ENCODE data around the gene PTGER2.

PTGER2 gene

DNA sequence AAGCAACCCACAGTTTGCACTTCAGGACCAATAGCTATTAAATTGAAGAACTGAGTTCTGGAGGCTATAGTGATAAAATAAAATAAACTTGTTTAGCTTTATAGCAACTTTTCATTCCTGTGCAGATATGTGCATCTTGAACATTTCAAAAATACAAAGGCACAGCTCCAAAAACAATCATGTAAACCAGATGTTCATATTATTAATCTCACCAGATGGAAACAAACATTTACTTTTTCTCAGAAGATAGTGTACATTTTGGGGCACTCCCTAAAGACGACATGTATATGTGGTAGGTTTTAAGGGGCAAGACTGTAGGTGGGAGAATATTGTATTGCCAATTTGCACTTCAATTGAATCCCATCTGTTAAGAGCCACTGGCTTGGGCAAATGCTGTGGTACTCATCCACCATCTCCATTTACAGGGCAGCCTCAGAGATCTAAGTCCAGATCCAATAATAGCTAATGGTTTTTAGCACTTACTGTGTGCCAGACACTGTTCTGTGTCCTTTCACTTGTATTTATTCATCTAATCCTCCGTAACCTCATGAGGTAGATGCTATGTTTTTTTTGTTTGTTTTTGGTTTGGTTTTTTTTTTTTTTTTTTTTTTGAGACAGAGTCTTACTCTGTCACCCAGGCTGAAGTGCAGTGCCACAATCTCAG lies 49.1 kb downstream of the PTGER2 start:
- no peak overlapping the region for H3K9ac ChIP-seq (ENCODE audit: low read depth, low read length, poor library complexity)
- H2BK12ac ChIP-seq (ENCODE audit: low read length): no peak overlapping the region
- H3K18ac ChIP-seq (ENCODE audit: low read length): no peak overlapping the region
- no peak for DNase-seq (ENCODE audit: low spot score)
- no peak overlapping the region for H4K91ac ChIP-seq (ENCODE audit: low read depth, low read length, poor library complexity)
- H2BK15ac ChIP-seq (ENCODE audit: low read length): no peak overlapping the region
- no peak overlapping the region for H3K23ac ChIP-seq (ENCODE audit: low read depth, low read length, poor library complexity)
- H3K27ac ChIP-seq (replicated peaks; ENCODE audit: low read length): no peak overlapping the region
- H3K4me2 ChIP-seq (ENCODE audit: insufficient read depth, low read length, poor library complexity, severe bottlenecking): no peak overlapping the region
- no peaks in the 10 kb centered on the region for H3K9me3 ChIP-seq (replicated peaks in 1 of 2; ENCODE audit: control insufficient read depth in 2 of 2, insufficient read depth in 1 of 2, low read depth in 1 of 2, low read length in 2 of 2)
- no peak overlapping the region for H2BK5ac ChIP-seq (ENCODE audit: low read length)
- H3K27me3 ChIP-seq (ENCODE audit: control insufficient read depth in 3 of 3, insufficient read depth in 3 of 3, low read depth in 1 of 3, low read length in 3 of 3): peaks cover 0 to 4% (median 0%) of the 10 kb centered on the region in 3 experiments
- no peak overlapping the region for H4K8ac ChIP-seq (ENCODE audit: low read depth, low read length)
- H3K4ac ChIP-seq (ENCODE audit: low read length): no peak overlapping the region
- H3K36me3 ChIP-seq (replicated peaks in 1 of 2; ENCODE audit: control insufficient read depth in 2 of 2, insufficient read depth in 2 of 2, low read length in 2 of 2): no peaks in the 10 kb centered on the region
- H3K4me1 ChIP-seq (ENCODE audit: control insufficient read depth in 2 of 2, insufficient read depth in 1 of 2, low read depth in 1 of 2, low read length in 2 of 2): no peaks in the 10 kb centered on the region
- H2BK120ac ChIP-seq (ENCODE audit: low read depth, low read length): no peak overlapping the region
- no peak overlapping the region for H3K14ac ChIP-seq (ENCODE audit: low read length)
- no CpG with 5 or more reads among the region's 2 CpGs for WGBS, 2 donors (ENCODE audit: extremely low coverage in 2 of 2, insufficient read length in 2 of 2, insufficient replicate concordance in 1 of 2)
- H2AK5ac ChIP-seq (ENCODE audit: low read depth, low read length): no peak overlapping the region
- no peak overlapping the region for H3K4me3 ChIP-seq (ENCODE audit: low read length in 2 of 2)
- no peaks in the 10 kb centered on the region for H3K79me1 ChIP-seq (ENCODE audit: low read depth, low read length)
- no peak overlapping the region for H2AFZ ChIP-seq (ENCODE audit: low read length)

DNA sequence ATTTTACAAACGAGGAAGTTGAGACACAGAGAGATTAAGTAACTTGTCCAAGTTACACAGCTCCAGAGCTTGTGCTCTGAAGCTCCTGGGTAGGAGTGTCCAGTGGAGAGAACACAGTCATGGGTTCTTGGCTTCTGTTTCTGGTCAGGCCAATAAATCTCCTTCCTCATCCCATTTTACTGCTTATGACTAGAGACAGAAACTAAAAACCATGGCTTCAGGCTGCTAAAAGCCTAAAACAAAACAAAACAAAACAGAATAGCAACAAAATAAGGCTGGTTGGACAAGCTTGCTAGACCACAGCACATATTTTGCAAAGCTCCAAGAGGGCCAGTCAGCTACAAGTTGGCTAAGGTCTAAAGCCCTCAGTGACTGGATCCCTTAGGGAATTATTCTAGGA lies 49.8 kb downstream of the PTGER2 start:
- Histone ChIP-seq H3K14ac (ENCODE audit: low read length) (no peak overlapping the region), H3K4me2 (ENCODE audit: insufficient read depth, low read length, poor library complexity, severe bottlenecking) (no peak overlapping the region), H3K4me1 (ENCODE audit: control insufficient read depth in 2 of 2, insufficient read depth in 1 of 2, low read depth in 1 of 2, low read length in 2 of 2) (no peaks in the 10 kb centered on the region), H3K23ac (ENCODE audit: low read depth, low read length, poor library complexity) (no peak overlapping the region), H2BK12ac (ENCODE audit: low read length) (no peak overlapping the region), H3K27me3 (ENCODE audit: control insufficient read depth in 3 of 3, insufficient read depth in 3 of 3, low read depth in 1 of 3, low read length in 3 of 3) (peaks cover 0 to 4% (median 0%) of the 10 kb centered on the region in 3 experiments), H2BK5ac (ENCODE audit: low read length) (no peak overlapping the region), H4K8ac (ENCODE audit: low read depth, low read length) (no peak overlapping the region), H2AK5ac (ENCODE audit: low read depth, low read length) (no peak overlapping the region), H3K9ac (ENCODE audit: low read depth, low read length, poor library complexity) (no peak overlapping the region), H3K9me3 (replicated peaks in 1 of 2; ENCODE audit: control insufficient read depth in 2 of 2, insufficient read depth in 1 of 2, low read depth in 1 of 2, low read length in 2 of 2) (no peaks in the 10 kb centered on the region), H3K27ac (replicated peaks; ENCODE audit: low read length) (no peak overlapping the region), H3K36me3 (replicated peaks in 1 of 2; ENCODE audit: control insufficient read depth in 2 of 2, insufficient read depth in 2 of 2, low read length in 2 of 2) (no peaks in the 10 kb centered on the region), H2AFZ (ENCODE audit: low read length) (no peak overlapping the region), H2BK120ac (ENCODE audit: low read depth, low read length) (no peak overlapping the region), H3K4ac (ENCODE audit: low read length) (no peak overlapping the region), H3K18ac (ENCODE audit: low read length) (no peak overlapping the region), H4K91ac (ENCODE audit: low read depth, low read length, poor library complexity) (no peak overlapping the region), H2BK15ac (ENCODE audit: low read length) (no peak overlapping the region), H3K79me1 (ENCODE audit: low read depth, low read length) (no peaks in the 10 kb centered on the region), H3K4me3 (ENCODE audit: low read length in 2 of 2) (no peak overlapping the region)
- DNase-seq (ENCODE audit: low spot score): no peak
- WGBS, 2 donors (ENCODE audit: extremely low coverage in 2 of 2, insufficient read length in 2 of 2, insufficient replicate concordance in 1 of 2): no CpG with 5 or more reads among the region's 1 CpG

DNA sequence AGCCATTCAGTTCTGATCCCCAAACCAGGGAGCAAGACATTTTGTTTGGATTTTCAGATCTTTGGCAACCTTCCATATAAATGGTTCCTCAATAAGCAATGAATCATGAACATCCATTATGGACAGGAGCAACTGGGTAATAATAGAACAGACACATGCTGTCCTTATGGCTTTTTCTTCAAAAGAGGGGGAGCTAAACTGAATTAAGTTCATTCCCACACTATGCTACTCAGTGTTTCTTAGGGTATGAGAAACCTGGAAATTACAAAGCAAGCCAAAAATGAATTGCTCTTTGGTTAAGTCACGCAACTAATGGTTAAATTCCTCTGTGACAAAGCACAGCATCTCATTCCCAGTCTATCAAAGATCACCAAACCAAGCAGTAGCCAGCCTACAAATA lies 51.0 kb downstream of the PTGER2 start:
- H3K9ac ChIP-seq (ENCODE audit: low read depth, low read length, poor library complexity): no peak overlapping the region

DNA sequence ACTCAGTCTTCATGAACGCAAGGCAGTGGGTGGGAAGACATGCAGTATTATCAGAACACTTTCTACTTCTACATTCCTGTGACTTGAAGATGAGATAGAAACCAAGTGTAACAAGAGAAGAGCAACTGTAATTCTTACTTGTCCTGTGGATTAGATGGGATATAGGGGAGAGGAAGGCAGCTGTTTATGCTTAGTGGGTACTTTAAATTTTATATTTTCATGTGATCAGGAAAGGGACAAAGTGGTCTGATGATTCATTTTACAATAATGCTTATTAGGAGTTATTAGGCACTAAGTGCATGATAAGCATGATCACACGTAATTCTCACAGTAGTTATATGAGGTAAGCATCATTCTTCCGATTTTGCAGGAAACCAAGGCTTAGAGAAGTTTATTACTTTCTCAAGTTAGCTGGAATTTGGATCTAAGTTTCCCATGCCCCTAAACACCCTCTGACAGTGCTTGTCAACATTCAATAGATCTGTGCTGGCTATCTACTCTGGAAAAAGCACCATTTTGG lies 52.7 kb downstream of the PTGER2 start:
- no peak overlapping the region for H3K18ac ChIP-seq (ENCODE audit: low read length)
- no peaks in the 10 kb centered on the region for H3K27me3 ChIP-seq (ENCODE audit: control insufficient read depth in 3 of 3, insufficient read depth in 3 of 3, low read depth in 1 of 3, low read length in 3 of 3)
- no peak overlapping the region for H2AFZ ChIP-seq (ENCODE audit: low read length)
- no peak overlapping the region for H3K23ac ChIP-seq (ENCODE audit: low read depth, low read length, poor library complexity)
- no peak for DNase-seq (ENCODE audit: low spot score)
- no peak overlapping the region for H3K4ac ChIP-seq (ENCODE audit: low read length)
- no peak overlapping the region for H2BK12ac ChIP-seq (ENCODE audit: low read length)
- no CpG with 5 or more reads among the region's 3 CpGs for WGBS, 2 donors (ENCODE audit: extremely low coverage in 2 of 2, insufficient read length in 2 of 2, insufficient replicate concordance in 1 of 2)
- no peak overlapping the region for H3K27ac ChIP-seq (replicated peaks; ENCODE audit: low read length)
- no peak overlapping the region for H4K8ac ChIP-seq (ENCODE audit: low read depth, low read length)
- H3K36me3 ChIP-seq (replicated peaks in 1 of 2; ENCODE audit: control insufficient read depth in 2 of 2, insufficient read depth in 2 of 2, low read length in 2 of 2): no peaks in the 10 kb centered on the region
- H2BK120ac ChIP-seq (ENCODE audit: low read depth, low read length): no peak overlapping the region
- H2BK15ac ChIP-seq (ENCODE audit: low read length): no peak overlapping the region
- H3K4me3 ChIP-seq (ENCODE audit: low read length in 2 of 2): no peak overlapping the region
- no peaks in the 10 kb centered on the region for H3K9me3 ChIP-seq (replicated peaks in 1 of 2; ENCODE audit: control insufficient read depth in 2 of 2, insufficient read depth in 1 of 2, low read depth in 1 of 2, low read length in 2 of 2)
- H3K4me1 ChIP-seq (ENCODE audit: control insufficient read depth in 2 of 2, insufficient read depth in 1 of 2, low read depth in 1 of 2, low read length in 2 of 2): no peaks in the 10 kb centered on the region
- no peak overlapping the region for H4K91ac ChIP-seq (ENCODE audit: low read depth, low read length, poor library complexity)
- no peak overlapping the region for H2AK5ac ChIP-seq (ENCODE audit: low read depth, low read length)
- no peak overlapping the region for H3K4me2 ChIP-seq (ENCODE audit: insufficient read depth, low read length, poor library complexity, severe bottlenecking)
- H3K14ac ChIP-seq (ENCODE audit: low read length): no peak overlapping the region
- H3K79me1 ChIP-seq (ENCODE audit: low read depth, low read length): no peaks in the 10 kb centered on the region
- H2BK5ac ChIP-seq (ENCODE audit: low read length): no peak overlapping the region
- no peak overlapping the region for H3K9ac ChIP-seq (ENCODE audit: low read depth, low read length, poor library complexity)

More for the DNA sequence above, 51.0 kb downstream of the PTGER2 start:
- Histone ChIP-seq H3K4me2 (ENCODE audit: insufficient read depth, low read length, poor library complexity, severe bottlenecking) (no peak overlapping the region), H2BK12ac (ENCODE audit: low read length) (no peak overlapping the region), H3K18ac (ENCODE audit: low read length) (no peak overlapping the region), H3K14ac (ENCODE audit: low read length) (no peak overlapping the region), H2AK5ac (ENCODE audit: low read depth, low read length) (no peak overlapping the region), H3K4ac (ENCODE audit: low read length) (no peak overlapping the region), H4K91ac (ENCODE audit: low read depth, low read length, poor library complexity) (no peak overlapping the region), H3K4me1 (ENCODE audit: control insufficient read depth in 2 of 2, insufficient read depth in 1 of 2, low read depth in 1 of 2, low read length in 2 of 2) (no peaks in the 10 kb centered on the region), H3K4me3 (ENCODE audit: low read length in 2 of 2) (no peak overlapping the region), H2BK120ac (ENCODE audit: low read depth, low read length) (no peak overlapping the region), H3K27me3 (ENCODE audit: control insufficient read depth in 3 of 3, insufficient read depth in 3 of 3, low read depth in 1 of 3, low read length in 3 of 3) (peaks cover 0 to 4% (median 0%) of the 10 kb centered on the region in 3 experiments), H3K9me3 (replicated peaks in 1 of 2; ENCODE audit: control insufficient read depth in 2 of 2, insufficient read depth in 1 of 2, low read depth in 1 of 2, low read length in 2 of 2) (no peaks in the 10 kb centered on the region), H3K36me3 (replicated peaks in 1 of 2; ENCODE audit: control insufficient read depth in 2 of 2, insufficient read depth in 2 of 2, low read length in 2 of 2) (no peaks in the 10 kb centered on the region), H3K79me1 (ENCODE audit: low read depth, low read length) (no peaks in the 10 kb centered on the region), H3K27ac (replicated peaks; ENCODE audit: low read length) (no peak overlapping the region), H4K8ac (ENCODE audit: low read depth, low read length) (no peak overlapping the region), H2BK5ac (ENCODE audit: low read length) (no peak overlapping the region), H3K23ac (ENCODE audit: low read depth, low read length, poor library complexity) (no peak overlapping the region), H2BK15ac (ENCODE audit: low read length) (no peak overlapping the region), H2AFZ (ENCODE audit: low read length) (no peak overlapping the region)
- WGBS, 2 donors (ENCODE audit: extremely low coverage in 2 of 2, insufficient read length in 2 of 2, insufficient replicate concordance in 1 of 2): no CpG with 5 or more reads among the region's 1 CpG
- no peak for DNase-seq (ENCODE audit: low spot score)
